ENCODE results near the gene EPB41L4B. TPM values are rescaled to one million over a fixed set of nuclear protein-coding genes. Genes with fewer than 3 reads are reported as not detected.

EPB41L4B gene
- total and polyA plus RNA-seq, 2 of the 4 experiments (the other 2 are of a cell fraction) = 0.36 to 0.54 TPM

DNA sequence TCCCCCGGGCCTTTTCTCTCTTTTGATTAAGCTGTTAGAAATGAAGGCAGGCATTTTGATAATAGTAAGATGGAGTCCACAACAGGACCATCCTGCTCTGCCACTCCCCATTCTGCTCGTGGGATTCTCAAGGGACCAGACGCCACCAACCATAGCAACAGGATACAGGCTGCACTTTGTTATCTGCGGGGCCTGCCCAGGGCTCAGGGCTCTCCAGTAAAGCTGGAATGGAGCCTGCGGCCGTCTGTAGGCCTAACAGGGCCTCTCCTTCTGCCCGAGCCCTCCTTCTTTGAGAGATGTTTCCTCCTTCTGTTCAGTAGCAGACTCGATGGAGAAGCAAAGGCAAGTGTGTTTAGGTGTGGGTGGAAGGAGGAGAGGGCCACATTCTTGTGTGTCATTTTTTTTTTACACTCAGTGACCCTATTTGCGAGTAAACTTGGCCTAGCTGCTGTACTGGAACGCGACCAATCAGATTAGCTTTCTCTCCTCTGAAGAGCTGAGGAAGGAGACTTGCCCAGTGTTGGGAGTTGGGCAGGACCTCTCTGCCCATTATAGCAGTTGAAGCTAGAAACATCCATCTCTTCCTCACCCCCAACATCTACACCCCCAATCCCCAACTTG, 8.9 kb upstream of the EPB41L4B start:
- CTCF ChIA-PET = interaction anchor here (1.0 kb wide), 1 partner anchor 376 kb away, joined by 4 read pairs; no protein-coding TSS in a partner anchor

More for the DNA sequence above, 8.9 kb upstream of the EPB41L4B start:
- H3K4ac ChIP-seq (ENCODE audit: low read depth, low read length) = no peak overlapping the region
- H3K4me2 ChIP-seq (ENCODE audit: low read depth, low read length) = no peak overlapping the region; the same call in 1 of the 2 replicates
- ATAC-seq (ENCODE audit: low read depth) (peak; percentile 37), DNase-seq (no peak)
- H2AK9ac ChIP-seq (replicated peaks; ENCODE audit: low read depth, low read length, poor library complexity) = peak overlapping the region; percentile 87
- no peaks in the 10 kb centered on the region for H3K9me3 ChIP-seq (ENCODE audit: control insufficient read depth, insufficient read depth, low read length)
- H3K9me1 ChIP-seq (ENCODE audit: insufficient read depth, low read length) = no peaks in the 10 kb centered on the region
- no peak overlapping the region for H2BK20ac ChIP-seq (ENCODE audit: low read depth, low read length)
- H2AK5ac ChIP-seq (ENCODE audit: low read depth, low read length) = no peak overlapping the region
- no peak overlapping the region for H4K5ac ChIP-seq (ENCODE audit: low read depth, low read length)
- POLR2A ChIA-PET (ENCODE audit: unreplicated experiment) = interaction anchor here (0.6 kb wide), 1 partner anchor 365 kb away, joined by 4 read pairs; no protein-coding TSS in a partner anchor
- WGBS, 2 experiments (ENCODE audit: extremely low coverage in 2 of 2, insufficient read length in 1 of 2) = no CpG with 5 or more reads among the region's 11 CpGs
- H3K27ac ChIP-seq (ENCODE audit: insufficient read depth, low read length) = no peak overlapping the region
- no peaks in the 10 kb centered on the region for H3K79me1 ChIP-seq (ENCODE audit: low read depth in 1 of 2, low read length in 2 of 2)
- H2BK5ac ChIP-seq (ENCODE audit: low read depth, low read length, poor library complexity, severe bottlenecking) = no peak overlapping the region
- no peaks in the 10 kb centered on the region for H3K36me3 ChIP-seq (ENCODE audit: control insufficient read depth, insufficient read depth, low read length)
- no peak overlapping the region for H3K18ac ChIP-seq (ENCODE audit: low read depth, low read length)
- in situ Hi-C loops (cut with MboI; ENCODE audit: low sequenced_read_pairs) = loop anchor here (10.0 kb wide), 1 partner anchor 435 kb away; no protein-coding TSS in a partner anchor
- no peak overlapping the region for H3K56ac ChIP-seq (ENCODE audit: extremely low read depth, insufficient read depth, low read length)
- H3K23ac ChIP-seq (ENCODE audit: low read depth, low read length) = no peak overlapping the region
- H2AFZ ChIP-seq (replicated peaks; ENCODE audit: low read length, poor library complexity) = peak overlapping the region; percentile 64
- TF ChIP-seq FOS (IDR thresholded peaks at IDR 0.05; ENCODE audit: low read depth, low read length) (no peak), NFE2L2 (IDR thresholded peaks at IDR 0.05; ENCODE audit: low read depth, low read length) (no peak), MXI1 (IDR thresholded peaks at IDR 0.05; ENCODE audit: borderline replicate concordance, low read depth, low read length) (no peak), RFX5 (IDR thresholded peaks at IDR 0.05; ENCODE audit: low read depth, low read length) (no peak)
- H3K4me1 ChIP-seq (ENCODE audit: control insufficient read depth, insufficient read depth, low read length) = peaks cover 4% of the 10 kb centered on the region; the same call in 1 of the 2 replicates
- H4K20me1 ChIP-seq (ENCODE audit: insufficient read depth, low read length) = no peaks in the 10 kb centered on the region
- no peak overlapping the region; a peak in 1 of 4 replicates for H4K8ac ChIP-seq (ENCODE audit: low read depth in 2 of 2, low read length in 2 of 2)
- intact Hi-C loops (cut with micrococcal nuclease) = loop anchor here (5.0 to 10.0 kb wide), 2 partner anchors 73 to 215 kb away; partner anchors contain the start of gene TMEM245
- H3K4me3 ChIP-seq (ENCODE audit: insufficient read depth, low read depth, low read length) = no peak overlapping the region
- dilution Hi-C loops (cut with HindIII; ENCODE audit: low sequenced_read_pairs, unreplicated experiment) = no loop called here
- no peak overlapping the region for H2BK120ac ChIP-seq (ENCODE audit: low read depth, low read length)
- BruUV-seq (replicated peaks) = no TSS peak
- H3K14ac ChIP-seq (replicated peaks; ENCODE audit: low read depth, low read length) = no peak overlapping the region
- H4K91ac ChIP-seq (ENCODE audit: insufficient read depth, low read depth, low read length) = no peak overlapping the region
- no peak overlapping the region for H3K9ac ChIP-seq (ENCODE audit: low read depth, low read length)
- H2BK15ac ChIP-seq (ENCODE audit: low read depth, low read length) = no peak overlapping the region
- no peaks in the 10 kb centered on the region; the same call in 1 of the 2 replicates for H3K27me3 ChIP-seq (ENCODE audit: control insufficient read depth, insufficient read depth, low read length)

Data from IMR-90 (cell line).